ENCODE data around the gene ABHD6.

DNA sequence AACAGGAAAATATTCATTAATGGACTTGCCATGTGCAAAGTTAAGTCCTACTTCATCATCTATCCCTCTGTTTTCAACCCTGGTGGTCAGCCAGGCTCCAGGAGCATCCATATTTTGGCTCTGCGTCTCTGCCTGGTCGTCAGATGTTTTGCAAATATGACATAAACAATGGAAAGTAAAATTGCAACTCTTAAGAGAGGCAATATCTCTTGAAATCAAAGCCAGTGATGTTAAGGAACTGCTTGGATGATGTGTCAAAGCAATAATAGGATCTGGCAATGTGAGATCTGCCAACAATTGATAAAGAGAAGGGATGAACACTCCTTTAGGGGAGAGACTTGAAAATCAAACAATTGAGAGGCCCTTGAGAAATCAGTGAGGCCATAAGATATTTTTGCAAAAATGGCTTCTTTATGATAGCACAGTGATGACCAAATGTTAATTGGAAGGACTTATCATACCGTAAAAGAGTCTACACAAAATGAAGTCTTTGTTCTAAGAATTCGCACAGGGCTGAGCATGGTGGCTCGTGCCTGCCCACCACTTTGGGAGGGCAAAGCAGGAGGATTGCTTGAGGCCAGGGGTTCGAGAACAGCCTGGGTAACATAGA lies 6.5 kb downstream of the ABHD6 start:
- TF ChIP-seq, protein P1, sequence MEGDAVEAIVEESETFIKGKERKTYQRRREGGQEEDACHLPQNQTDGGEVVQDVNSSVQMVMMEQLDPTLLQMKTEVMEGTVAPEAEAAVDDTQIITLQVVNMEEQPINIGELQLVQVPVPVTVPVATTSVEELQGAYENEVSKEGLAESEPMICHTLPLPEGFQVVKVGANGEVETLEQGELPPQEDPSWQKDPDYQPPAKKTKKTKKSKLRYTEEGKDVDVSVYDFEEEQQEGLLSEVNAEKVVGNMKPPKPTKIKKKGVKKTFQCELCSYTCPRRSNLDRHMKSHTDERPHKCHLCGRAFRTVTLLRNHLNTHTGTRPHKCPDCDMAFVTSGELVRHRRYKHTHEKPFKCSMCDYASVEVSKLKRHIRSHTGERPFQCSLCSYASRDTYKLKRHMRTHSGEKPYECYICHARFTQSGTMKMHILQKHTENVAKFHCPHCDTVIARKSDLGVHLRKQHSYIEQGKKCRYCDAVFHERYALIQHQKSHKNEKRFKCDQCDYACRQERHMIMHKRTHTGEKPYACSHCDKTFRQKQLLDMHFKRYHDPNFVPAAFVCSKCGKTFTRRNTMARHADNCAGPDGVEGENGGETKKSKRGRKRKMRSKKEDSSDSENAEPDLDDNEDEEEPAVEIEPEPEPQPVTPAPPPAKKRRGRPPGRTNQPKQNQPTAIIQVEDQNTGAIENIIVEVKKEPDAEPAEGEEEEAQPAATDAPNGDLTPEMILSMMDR (IDR thresholded peaks at IDR 0.05) = no peak
- no peak for TF ChIP-seq POLR2A (IDR thresholded peaks at IDR 0.05)
